ENCODE data around the gene GPR27.

GPR27 gene, protein sequence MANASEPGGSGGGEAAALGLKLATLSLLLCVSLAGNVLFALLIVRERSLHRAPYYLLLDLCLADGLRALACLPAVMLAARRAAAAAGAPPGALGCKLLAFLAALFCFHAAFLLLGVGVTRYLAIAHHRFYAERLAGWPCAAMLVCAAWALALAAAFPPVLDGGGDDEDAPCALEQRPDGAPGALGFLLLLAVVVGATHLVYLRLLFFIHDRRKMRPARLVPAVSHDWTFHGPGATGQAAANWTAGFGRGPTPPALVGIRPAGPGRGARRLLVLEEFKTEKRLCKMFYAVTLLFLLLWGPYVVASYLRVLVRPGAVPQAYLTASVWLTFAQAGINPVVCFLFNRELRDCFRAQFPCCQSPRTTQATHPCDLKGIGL

DNA sequence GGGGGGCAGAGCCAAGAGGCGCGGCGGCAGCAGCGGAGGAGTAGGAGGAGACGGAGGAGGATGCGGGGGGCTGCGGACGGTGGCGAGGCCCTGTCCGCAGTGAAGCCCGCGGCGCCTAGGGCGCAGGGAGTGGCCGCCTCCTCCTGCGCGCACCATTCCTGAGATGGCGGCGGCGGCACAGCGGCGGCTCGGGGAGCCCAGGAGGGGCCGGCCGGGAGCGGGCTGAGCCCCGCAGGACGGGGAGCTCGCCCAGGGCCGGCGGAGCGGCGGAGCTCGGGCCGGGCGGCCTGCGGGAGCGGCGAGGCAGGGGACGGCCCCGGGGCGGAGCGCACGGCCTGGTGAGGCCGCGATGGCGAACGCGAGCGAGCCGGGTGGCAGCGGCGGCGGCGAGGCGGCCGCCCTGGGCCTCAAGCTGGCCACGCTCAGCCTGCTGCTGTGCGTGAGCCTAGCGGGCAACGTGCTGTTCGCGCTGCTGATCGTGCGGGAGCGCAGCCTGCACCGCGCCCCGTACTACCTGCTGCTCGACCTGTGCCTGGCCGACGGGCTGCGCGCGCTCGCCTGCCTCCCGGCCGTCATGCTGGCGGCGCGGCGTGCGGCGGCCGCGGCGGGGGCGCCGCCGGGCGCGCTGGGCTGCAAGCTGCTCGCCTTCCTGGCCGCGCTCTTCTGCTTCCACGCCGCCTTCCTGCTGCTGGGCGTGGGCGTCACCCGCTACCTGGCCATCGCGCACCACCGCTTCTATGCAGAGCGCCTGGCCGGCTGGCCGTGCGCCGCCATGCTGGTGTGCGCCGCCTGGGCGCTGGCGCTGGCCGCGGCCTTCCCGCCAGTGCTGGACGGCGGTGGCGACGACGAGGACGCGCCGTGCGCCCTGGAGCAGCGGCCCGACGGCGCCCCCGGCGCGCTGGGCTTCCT, at the start of gene GPR27:
Gene GPR27 (plus strand): TSS at position 155 of the 909 bp plus-strand sequence. CDS start 195 bp downstream, at position 350.
- DNase-seq (ENCODE audit: low read depth) = peak; percentile 8

DNA sequence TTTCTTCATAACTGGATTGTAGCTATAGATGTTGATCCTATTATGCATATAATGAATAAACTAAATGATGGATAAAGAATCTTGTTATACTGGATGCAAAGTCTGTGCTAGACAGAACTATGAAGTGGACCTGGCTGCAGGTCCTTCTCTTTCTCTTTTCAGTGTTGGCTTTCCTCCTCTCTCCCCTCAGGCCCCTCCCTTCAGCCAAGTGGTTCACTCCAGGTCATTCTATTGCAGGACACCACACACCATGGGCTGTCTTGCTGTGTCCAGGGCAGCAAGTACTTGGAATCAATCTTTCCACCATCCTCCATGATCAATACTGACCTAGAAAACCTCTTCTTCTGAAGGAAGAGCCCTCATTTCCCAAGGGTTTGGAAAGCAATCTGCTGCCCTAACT, 48.7 kb upstream of the GPR27 start:
- no peak for DNase-seq (ENCODE audit: low read depth)

DNA sequence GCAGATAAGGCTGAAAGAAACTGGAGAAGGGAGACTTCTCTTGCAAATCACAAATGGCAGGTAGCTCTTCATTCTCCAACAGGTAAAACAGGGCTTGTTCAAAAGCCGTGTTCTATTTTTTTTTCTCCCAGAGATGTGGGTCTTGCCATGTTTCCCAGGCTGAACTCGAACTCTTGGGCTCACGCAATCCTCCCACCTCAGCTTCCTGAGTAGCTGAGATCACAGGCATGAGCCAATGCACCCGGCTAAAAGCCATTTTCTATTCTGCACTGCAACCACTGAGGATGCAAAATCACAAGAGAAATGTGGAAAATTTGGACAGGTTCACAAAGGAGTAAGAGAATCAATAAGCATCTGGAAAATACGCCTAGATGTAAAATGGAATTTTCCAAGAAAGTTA, 48.0 kb upstream of the GPR27 start:
- DNase-seq (ENCODE audit: low read depth) = no peak

DNA sequence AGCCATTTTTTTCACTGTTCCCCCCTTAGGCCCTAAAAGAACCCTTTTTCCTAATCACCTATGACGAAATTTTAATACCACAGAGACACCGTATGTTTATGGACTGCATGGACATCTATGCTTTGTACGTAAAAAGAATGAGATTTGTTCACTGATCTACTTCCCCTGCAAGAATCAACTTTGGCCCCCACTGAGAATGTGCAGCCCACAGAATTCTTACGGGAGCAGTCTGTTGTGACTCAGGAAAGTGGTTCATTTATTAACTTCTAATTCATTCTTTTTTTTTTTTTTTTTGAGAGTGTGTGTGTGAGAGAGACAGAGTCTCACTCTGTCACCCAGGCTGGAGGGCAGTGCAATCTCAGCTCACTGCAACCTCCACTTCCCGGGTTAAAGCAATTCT, 46.1 kb upstream of the GPR27 start:
- no peak for DNase-seq (ENCODE audit: low read depth)

DNA sequence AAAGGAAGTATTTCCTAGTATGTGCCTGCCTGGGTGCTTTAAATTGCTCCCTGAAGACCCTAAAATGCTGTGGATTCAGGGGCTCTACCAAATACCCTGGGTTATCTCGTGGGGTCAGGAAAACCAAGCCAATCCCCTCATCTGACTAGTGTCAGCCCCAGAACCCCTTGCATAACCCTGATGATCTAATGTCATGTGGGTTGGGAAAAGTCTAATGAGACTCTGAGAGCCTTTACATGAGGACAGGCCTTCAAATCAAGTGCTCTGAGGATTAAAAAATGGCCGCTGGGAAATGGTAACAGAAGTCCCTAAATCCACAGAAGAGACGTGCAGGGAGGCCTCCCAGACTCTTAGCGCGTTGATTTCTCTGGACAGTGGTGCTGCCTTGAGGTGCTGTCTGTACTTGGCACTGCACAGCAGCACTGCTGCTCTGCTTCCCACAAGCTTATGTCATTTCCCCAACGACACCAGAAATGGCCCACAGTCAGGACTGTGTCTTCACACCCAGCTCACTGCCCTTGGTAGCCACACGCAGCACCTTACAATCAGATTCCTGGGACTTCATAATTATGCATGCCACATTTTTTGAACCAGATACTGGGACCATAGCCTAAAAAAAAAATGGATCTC, 45.1 kb upstream of the GPR27 start:
- no peak for DNase-seq (ENCODE audit: low read depth)

DNA sequence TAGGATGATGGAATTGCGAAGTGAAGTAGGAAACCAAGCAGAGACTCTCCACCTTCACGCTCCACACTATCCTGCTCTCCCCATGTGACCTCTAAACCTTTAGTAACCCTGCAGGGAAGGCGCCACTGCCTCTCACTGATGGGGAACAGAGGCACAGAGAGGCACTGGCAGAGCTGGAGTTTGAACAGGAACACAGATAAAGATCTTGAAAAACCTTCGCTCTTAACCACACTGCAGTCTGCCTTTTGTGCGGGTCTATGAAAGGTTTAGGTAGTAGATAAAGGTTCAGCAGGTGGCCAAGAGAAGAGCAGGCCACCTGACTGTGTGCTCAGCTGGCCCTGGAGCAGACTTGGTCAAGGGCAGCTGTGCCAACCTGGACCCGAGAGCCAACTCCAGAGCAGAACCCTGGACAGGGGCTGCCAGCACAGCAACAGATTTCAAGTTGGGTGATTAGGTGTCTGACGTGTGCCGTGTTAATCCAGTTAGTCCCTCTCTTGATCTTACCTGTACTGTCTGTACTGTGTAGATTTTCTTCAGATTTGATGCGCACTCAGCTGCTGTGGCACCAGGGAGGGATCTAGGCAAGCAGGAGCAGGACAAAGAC, 43.6 kb upstream of the GPR27 start:
- no peak for DNase-seq (ENCODE audit: low read depth)

DNA sequence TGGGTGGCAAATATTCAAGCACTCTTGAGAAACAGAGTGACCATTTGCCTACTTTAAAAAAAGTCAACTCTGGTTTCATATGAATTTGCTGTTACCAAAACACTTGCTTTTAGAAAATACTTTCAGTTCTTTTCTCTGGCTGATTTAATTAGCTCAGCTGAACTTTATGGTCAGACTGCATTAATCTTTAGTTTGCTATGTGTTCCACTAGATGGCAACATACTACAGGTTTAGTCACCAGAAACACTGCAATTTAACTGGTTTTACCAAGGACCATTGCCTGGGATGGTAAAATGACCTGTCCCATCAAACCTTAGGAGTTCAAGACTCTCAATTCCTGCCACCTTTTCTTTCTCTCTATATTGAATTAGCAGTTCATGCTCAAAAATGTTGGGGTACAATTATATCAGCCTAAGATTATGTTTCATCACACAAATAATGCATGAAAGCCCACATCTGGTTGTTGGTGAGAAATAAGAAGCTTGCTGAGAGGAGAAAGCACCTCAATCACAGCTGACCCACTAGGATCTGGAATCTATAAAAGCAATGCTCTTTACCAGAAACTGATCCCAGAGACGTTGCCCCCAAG, 42.7 kb upstream of the GPR27 start:
- DNase-seq (ENCODE audit: low read depth) = no peak

DNA sequence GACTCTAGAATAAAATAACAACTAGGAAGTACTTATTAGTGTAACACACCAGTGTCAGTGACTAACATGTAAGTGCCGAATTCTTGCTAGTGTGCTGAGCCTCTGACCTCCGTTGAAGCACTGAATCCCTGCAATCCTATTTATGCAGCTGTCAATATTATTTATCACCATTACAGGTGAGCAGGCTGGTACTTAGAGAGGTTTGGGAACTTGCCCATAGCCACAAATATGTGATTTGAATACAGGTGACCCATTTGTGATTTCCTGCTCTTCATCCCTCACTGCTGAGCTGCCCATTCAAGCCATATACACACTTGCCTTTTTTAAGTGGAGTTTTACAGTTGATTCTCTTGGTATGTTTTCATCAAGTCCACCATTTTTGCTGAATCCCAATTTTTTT, 40.6 kb upstream of the GPR27 start:
- no peak for DNase-seq (ENCODE audit: low read depth)

DNA sequence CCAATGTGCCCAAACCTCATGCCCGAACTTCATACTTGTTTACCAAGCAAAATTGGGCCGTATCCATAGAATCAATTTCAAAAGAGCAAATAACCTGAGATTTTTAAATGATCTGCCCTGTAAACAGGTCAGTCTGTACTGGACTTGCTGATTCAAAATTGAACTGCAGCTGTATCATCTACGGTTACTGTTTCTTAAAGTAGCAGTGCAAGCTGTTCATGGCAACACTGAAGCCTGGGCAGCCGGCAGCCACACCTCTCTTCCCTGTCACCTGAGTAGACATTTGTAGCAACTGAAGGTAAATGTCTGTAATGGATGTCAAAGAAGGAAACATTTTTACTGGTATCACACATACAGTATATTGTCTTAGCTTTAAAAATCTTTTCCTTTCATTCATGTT, 39.1 kb upstream of the GPR27 start:
- DNase-seq (ENCODE audit: low read depth) = no peak

DNA sequence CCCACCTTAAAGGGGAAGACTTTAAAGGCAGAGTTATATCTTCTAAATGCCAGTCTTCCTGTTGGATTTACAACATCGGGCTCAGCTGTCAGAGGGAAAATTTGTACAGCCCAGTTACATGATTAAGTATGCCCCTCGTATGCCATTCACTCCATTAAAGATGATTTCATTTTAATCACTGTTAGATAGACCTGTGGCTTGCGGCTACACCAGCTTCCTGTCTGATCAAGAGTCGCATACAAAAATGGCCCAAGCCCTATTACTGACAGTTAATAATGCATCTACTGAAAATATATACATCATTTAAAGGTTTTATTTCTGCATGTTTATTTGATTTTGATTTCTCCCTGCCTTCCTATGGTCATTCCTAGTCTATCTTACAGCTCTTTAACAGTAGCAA, 35.6 kb upstream of the GPR27 start:
- no peak for DNase-seq (ENCODE audit: low read depth)

DNA sequence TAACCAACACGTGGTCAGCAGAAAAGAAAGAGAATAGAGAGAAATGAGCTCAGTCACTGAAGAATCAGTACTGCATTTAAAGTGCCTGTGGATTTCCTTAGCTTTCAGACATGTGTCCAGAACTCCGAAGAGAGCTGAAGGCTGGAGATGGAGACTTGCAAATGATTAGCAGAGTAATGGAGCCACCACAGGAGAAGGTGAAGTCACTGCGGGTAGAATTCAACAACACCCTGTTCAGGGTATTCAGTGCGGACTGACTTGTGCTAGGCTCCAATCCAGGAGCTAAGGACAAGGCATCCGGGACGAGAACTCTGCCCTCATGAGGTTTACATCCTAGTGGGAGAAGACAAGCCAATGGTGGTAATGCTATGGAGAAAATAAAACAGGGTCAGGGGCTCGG, 32.7 kb upstream of the GPR27 start:
- no peak for DNase-seq (ENCODE audit: low read depth)

DNA sequence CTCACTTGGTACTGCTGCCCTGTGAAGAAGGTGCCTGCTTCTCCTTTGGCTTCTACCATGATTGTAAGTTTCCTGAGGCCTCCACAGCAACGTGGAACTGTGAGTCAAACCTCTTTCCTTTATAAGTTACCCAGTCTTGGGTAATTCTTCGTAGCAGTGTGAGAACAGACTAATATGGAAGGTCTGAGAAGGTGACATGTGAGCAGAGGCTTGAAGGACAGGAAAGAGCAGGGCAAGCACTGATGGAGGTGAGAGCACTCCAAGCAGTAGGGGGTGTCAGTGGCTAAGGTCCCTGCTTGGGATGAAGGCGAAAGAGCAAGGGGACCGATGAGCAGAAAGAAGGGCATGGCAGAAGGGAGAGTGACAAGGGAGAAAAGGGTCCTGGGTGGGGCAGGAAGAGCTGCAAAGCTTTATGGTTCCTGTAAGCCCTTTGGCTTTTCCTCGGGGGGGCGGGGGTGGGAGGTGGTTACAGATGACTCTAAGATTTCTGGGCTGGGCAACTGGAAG, 32.0 kb upstream of the GPR27 start:
- no peak for DNase-seq (ENCODE audit: low read depth)

DNA sequence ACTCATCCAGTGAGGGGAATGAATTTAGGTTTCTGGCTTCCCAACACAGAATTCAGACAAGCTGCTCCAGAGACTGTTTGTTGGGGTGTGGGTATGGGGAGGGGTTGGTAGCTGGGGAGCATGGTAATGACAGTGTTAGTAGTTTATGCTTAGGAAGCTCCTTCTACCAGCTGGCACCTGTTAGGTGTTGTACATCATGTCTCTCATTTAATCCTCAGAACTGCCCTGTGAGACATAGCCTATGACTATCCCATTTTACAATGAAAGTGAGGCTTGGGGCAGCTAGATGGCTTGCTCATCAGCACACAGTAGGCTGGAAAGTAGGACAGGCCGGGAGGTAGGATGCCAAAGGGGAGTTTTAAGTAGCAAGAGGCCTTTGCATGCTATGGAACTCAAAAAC, 31.0 kb upstream of the GPR27 start:
- no peak for DNase-seq (ENCODE audit: low read depth)

DNA sequence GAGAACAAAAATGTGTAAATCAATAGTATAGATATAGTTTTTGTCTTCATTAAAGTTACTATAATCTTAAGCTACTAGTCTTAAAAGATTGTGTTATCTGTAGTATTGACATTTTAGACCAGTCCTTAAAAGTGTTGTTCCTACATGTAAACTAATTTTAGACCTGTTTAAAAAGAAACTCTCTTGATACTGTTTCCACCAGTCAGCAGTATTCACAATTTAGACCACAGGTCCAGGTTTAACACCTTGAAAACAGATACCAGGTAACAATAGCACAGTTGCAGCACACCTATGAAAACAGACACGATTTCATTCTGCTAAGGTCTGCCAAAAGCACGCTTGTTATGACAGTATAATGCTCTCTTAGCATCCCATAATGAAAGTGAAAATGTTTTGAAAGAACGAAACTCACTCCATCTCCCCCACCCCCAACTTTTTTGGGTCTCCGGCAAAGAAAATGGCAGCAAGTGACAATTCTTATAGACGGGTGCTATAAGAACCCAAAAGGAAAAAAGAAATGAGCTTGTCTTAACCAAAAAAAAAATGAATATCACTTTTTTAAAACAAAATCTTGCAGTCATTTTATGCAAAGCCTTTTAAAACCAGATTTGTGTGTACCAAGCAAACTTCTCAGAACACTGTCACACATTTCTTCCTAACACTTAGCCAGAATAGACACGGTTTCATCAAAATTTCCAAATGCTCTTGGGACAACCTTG, 30.0 kb upstream of the GPR27 start:
- no peak for DNase-seq (ENCODE audit: low read depth)

DNA sequence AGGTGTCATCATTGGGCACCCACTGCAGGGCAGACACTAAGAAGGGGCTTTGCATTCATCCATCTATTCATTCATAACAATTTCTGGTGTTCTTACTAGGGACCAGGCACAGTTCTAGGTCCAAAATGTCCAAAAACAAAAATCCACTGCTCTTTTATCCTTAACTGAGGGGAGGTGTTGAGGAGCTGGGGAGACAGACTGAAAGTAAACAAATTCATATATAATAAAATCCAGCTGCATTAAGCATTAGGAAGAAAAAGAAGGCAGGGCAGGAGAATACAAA, 29.5 kb upstream of the GPR27 start:
- no peak for DNase-seq (ENCODE audit: low read depth)

DNA sequence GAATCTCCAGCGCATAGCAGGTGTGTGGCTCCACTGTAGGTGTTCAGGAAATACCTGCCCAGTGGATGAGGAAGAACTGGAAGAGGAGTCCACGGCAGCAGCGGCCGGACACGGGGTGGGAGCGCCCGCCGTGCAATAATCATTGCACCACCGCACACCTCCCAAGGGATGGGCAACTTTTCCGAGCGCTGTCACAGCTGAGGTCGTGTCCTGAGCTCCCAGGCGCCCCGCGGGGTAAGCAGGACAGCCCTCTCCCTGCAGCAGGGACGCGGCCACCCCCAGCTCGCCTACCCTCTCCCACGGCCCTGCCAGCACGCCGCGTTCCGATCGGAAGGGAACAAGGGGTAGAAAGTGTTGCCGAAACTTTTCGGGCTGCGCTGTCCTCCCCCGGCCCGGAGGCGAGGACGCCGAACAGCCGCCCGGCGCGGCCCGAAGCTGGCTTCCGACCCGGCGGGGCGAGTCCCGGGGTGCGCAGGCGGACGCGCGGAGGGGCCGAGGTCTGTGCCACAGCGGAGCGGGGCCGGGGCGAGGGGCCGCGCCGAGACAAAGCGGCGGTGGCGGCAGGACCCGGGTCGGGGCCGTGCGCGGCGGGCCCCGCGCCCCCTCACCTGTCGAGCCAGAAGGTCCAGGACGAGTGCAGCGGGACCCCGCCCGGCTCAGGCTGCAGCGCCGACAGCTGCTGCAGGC, 28.9 kb upstream of the GPR27 start:
- no peak for DNase-seq (ENCODE audit: low read depth)

DNA sequence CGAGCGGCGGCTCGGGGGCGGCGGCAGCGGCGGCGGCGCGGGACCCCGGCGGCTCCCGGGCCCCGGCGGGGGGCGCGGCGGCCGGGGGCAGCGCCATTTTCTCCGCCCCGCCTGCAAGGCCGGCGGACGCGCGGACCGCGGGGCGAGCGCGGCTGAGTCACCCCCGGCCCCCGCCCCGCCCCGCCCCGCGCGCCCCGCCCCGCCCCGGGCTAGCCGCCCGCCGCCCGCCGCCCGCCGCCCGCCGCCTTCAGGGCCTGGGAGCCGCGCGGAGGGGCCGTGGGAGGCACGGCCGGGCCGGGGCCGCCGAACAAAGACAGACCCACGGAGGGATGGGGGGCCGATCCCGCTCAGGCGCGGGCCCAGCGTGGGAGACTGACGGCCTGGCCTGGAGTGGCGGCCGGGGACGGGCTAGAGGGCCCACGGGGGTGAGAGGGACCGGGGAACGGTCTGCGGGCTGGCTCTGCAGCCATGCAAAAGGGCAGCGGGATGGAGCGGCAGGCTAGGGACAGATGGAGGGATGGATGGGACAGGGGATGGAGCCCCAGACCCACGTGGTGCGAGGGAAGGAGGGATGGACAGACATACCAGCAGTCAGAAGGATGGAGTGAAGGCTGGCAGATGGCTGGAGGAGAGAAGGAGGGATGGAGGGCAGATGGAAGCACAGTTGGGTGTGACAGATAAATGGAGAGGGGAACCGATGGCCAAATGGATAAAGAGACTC, 28.2 kb upstream of the GPR27 start, which contains the start of gene EIF4E3:
Gene EIF4E3 (minus strand): TSS at position 132 of the 721 bp plus-strand sequence. CDS start 35 bp downstream, at position 97.
- no peak for DNase-seq (ENCODE audit: low read depth)

DNA sequence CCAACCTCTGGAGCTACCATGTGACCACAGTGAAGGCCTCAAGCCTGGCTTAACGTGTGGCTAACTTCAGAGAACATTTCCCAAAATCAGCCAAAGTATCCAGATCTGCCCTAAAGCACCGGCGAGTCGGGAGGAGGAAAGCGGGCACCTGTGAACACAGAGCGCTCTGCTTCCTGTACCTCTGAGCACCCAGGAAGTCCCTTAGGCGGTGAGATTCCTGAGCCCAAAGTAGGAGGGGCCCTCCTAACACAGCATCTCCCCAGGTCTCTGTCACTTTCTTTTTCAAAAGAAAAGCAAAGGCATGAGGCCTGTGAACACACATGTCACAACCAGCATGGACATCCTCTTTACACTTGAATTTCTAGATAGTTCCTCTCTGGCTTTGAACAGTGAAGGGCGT, 27.5 kb upstream of the GPR27 start:
- no peak for DNase-seq (ENCODE audit: low read depth)

DNA sequence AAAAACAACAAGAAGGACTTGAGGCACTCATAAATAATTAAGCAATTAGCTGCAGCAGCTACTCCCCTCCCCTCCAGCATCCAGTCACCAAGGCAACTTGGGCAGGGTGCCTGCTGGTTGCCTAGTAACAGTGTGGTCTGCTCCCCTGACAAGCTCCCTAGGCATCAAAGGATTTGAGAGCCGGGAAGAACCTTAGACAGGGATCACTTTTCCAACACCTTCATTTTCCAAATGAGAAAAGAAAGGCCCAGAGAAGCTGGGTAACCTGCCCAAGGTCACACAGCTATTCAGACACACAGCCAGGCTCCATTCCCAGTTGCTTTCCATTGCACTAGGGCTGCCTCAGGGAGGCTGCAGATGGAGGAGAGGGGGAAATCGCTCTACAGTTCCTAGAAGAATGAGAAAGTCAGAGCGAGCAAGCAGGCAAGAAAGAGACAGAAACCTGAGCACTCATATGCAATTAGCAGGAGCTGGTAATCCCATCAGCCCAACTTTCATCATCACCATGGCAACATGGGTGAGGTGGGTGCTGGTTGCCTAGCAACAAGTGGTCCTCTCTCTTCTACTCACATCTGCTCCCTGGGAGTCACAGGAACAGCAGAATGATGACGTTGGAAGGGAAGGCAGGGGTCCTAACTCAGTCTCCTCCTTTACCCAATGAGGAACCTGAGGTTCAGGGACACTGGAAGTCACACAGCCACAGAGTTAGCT, 24.9 kb upstream of the GPR27 start:
- DNase-seq (ENCODE audit: low read depth) = no peak

Data from GM04504 (cell line).